HG03432 (cell line): Measurements from ENCODE around the gene NFIA.

Experiments used
- ATAC-seq: cut with Tn5 transposase; IDR thresholded peaks from one replicate; pipeline ENCODE4 v1.9.1; 2021; ENCODE audit warnings: mild to moderate bottlenecking, moderate library complexity; ENCODE audit not compliant: unreplicated experiment

Gene NFIA

GRCh38 chr1:61174060-61174795 lies 91.9 kb downstream of the NFIA start:
- ATAC-seq, result no peak

GRCh38 chr1:61175976-61176375 lies 93.6 kb downstream of the NFIA start:
- no peak for ATAC-seq

GRCh38 chr1:61181067-61182038 lies 99.0 kb downstream of the NFIA start:
- ATAC-seq, result no peak

- ATAC-seq, result no peak
Observed at GRCh38 chr1:61182049-61182448, 99.7 kb downstream of the NFIA start.

- no peak for ATAC-seq
Observed at GRCh38 chr1:61182480-61182879, 100.1 kb downstream of the NFIA start.

GRCh38 chr1:61183471-61184039 lies 101.2 kb downstream of the NFIA start:
- ATAC-seq, result no peak

- ATAC-seq, result no peak
Observed at GRCh38 chr1:61184040-61184713, 101.8 kb downstream of the NFIA start.

GRCh38 chr1:61184714-61185106 lies 102.3 kb downstream of the NFIA start:
- ATAC-seq, result no peak

GRCh38 chr1:61186753-61187152 lies 104.4 kb downstream of the NFIA start:
- no peak for ATAC-seq

- no peak for ATAC-seq
Observed at GRCh38 chr1:61187352-61188086, 105.2 kb downstream of the NFIA start.

- ATAC-seq, result no peak
Observed at GRCh38 chr1:61190153-61190552, 107.8 kb downstream of the NFIA start.

GRCh38 chr1:61190618-61191432 lies 108.5 kb downstream of the NFIA start:
- ATAC-seq, result no peak

- no peak for ATAC-seq
Observed at GRCh38 chr1:61191433-61191720, 109.0 kb downstream of the NFIA start.

- ATAC-seq, result no peak
Observed at GRCh38 chr1:61192663-61193330, 110.4 kb downstream of the NFIA start.

- no peak for ATAC-seq
Observed at GRCh38 chr1:61193808-61194207, 111.4 kb downstream of the NFIA start.

- no peak for ATAC-seq
Observed at GRCh38 chr1:61198554-61198953, 116.2 kb downstream of the NFIA start.

GRCh38 chr1:61201035-61201434 lies 118.7 kb downstream of the NFIA start:
- ATAC-seq, result no peak

- no peak for ATAC-seq
Observed at GRCh38 chr1:61202854-61203598, 120.7 kb downstream of the NFIA start.

GRCh38 chr1:61204528-61204927 lies 122.2 kb downstream of the NFIA start:
- no peak for ATAC-seq
